Mammary epithelial cell (primary cell): ENCODE measurements around the gene GBE1.

ENCODE experiments used
- EZH2 ChIP-seq: IDR thresholded peaks from 2 replicates; pipeline ENCODE4 v1.6.1; 2012; ENCODE audit warnings: low read length, inconsistent platforms, borderline replicate concordance
- TF ChIP-seq, protein P1 (sequence below), 2 donors: IDR thresholded peaks in 1 of 2; conservative IDR thresholded peaks in 1 of 2; 2 replicates each; pipeline ENCODE4 v1.5.1; 2011 to 2012; ENCODE audit warnings: inconsistent platforms in 2 of 2, low read length in 2 of 2, mild to moderate bottlenecking in 2 of 2, control low read depth in 1 of 2, low read depth in 1 of 2; ENCODE audit not compliant: insufficient read depth in 1 of 2; ENCODE audit errors: extremely low read depth in 1 of 2

DNA sequence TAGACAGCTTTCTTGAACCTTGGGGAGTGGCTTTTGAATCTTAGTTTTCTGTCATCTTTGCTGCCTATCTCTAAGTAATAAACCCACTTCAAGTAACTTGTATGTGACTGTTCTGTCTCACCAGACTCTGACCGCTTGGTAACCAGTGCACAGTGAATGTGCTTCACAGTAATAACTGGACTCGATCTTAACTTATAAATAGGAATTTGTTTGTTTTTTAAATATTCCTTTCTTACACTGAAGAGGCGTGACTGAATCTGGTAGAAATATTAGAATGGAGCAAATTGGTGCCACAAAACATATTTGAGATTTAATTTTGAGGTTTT, 318.0 kb downstream of the GBE1 start:
- TF ChIP-seq, protein P1, sequence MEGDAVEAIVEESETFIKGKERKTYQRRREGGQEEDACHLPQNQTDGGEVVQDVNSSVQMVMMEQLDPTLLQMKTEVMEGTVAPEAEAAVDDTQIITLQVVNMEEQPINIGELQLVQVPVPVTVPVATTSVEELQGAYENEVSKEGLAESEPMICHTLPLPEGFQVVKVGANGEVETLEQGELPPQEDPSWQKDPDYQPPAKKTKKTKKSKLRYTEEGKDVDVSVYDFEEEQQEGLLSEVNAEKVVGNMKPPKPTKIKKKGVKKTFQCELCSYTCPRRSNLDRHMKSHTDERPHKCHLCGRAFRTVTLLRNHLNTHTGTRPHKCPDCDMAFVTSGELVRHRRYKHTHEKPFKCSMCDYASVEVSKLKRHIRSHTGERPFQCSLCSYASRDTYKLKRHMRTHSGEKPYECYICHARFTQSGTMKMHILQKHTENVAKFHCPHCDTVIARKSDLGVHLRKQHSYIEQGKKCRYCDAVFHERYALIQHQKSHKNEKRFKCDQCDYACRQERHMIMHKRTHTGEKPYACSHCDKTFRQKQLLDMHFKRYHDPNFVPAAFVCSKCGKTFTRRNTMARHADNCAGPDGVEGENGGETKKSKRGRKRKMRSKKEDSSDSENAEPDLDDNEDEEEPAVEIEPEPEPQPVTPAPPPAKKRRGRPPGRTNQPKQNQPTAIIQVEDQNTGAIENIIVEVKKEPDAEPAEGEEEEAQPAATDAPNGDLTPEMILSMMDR (conservative IDR thresholded peaks at IDR 0.05 in 1 of 2, IDR thresholded peaks at IDR 0.05 in 1 of 2; ENCODE audit: extremely low read depth in 1 of 2, insufficient read depth in 1 of 2, low read depth in 1 of 2, low read length in 2 of 2), result no peak
- no peak for TF ChIP-seq EZH2
